Loucy (cell line): Measurements from ENCODE around the gene ELF3.

Source experiments
- EZH2phosphoT487 ChIP-seq: fragments of 200-600 bp; IDR thresholded peaks from 2 replicates; pipeline ENCODE4 v1.6.1; 2018; ENCODE audit warnings: antibody characterized with exemption, mild to moderate bottlenecking, moderate library complexity, borderline replicate concordance
- TF ChIP-seq, protein P1 (sequence below): fragments of 200-600 bp; sonication (generic); conservative IDR thresholded peaks from 2 replicates; pipeline ENCODE4 v1.5.1; 2014; ENCODE audit warnings: mild to moderate bottlenecking, antibody characterized with exemption, low read length

DNA sequence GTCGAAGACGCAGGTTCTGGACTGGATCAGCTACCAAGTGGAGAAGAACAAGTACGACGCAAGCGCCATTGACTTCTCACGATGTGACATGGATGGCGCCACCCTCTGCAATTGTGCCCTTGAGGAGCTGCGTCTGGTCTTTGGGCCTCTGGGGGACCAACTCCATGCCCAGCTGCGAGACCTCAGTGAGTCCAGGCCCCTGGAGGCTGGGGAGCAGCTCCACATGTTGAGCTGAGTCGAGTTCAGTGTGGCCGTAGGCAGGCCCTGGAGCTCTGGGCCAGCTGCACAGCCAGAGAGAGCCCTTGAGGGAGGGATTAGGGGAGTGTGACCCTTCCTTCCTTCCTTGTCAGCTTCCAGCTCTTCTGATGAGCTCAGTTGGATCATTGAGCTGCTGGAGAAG lies 1.6 kb downstream of the ELF3 start:
- no peak for TF ChIP-seq EZH2phosphoT487
- TF ChIP-seq, protein P1, sequence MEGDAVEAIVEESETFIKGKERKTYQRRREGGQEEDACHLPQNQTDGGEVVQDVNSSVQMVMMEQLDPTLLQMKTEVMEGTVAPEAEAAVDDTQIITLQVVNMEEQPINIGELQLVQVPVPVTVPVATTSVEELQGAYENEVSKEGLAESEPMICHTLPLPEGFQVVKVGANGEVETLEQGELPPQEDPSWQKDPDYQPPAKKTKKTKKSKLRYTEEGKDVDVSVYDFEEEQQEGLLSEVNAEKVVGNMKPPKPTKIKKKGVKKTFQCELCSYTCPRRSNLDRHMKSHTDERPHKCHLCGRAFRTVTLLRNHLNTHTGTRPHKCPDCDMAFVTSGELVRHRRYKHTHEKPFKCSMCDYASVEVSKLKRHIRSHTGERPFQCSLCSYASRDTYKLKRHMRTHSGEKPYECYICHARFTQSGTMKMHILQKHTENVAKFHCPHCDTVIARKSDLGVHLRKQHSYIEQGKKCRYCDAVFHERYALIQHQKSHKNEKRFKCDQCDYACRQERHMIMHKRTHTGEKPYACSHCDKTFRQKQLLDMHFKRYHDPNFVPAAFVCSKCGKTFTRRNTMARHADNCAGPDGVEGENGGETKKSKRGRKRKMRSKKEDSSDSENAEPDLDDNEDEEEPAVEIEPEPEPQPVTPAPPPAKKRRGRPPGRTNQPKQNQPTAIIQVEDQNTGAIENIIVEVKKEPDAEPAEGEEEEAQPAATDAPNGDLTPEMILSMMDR = no peak
